ENCODE measurements around the gene RAET1G. TPM values are rescaled to one million over a fixed set of nuclear protein-coding genes. Genes with fewer than 3 reads are reported as not detected.
"Not testable (repeated sequence)": the region's sequence is repeated elsewhere in the genome, so short reads cannot be mapped to it uniquely, and the experiment has no call there.

RAET1G gene
- total RNA-seq, 4 donors from 2014 or later: 1.4 TPM; not detected in 3

GRCh38 chr6:149913085-149913484 lies 9.8 kb downstream of the RAET1G start:
- Histone ChIP-seq H3K36me3 (no peaks in the 10 kb centered on the region), H3K9me3 (no peaks in the 10 kb centered on the region), H3K27me3 (no peaks in the 10 kb centered on the region), H3K4me1 (no peaks in the 10 kb centered on the region), H3K4me3 (no peak overlapping the region), H3K27ac (no peak overlapping the region)
- intact Hi-C loops (cut with DNase I; ENCODE audit: low total_unique reads): no loop called here
- TF ChIP-seq, protein P1, sequence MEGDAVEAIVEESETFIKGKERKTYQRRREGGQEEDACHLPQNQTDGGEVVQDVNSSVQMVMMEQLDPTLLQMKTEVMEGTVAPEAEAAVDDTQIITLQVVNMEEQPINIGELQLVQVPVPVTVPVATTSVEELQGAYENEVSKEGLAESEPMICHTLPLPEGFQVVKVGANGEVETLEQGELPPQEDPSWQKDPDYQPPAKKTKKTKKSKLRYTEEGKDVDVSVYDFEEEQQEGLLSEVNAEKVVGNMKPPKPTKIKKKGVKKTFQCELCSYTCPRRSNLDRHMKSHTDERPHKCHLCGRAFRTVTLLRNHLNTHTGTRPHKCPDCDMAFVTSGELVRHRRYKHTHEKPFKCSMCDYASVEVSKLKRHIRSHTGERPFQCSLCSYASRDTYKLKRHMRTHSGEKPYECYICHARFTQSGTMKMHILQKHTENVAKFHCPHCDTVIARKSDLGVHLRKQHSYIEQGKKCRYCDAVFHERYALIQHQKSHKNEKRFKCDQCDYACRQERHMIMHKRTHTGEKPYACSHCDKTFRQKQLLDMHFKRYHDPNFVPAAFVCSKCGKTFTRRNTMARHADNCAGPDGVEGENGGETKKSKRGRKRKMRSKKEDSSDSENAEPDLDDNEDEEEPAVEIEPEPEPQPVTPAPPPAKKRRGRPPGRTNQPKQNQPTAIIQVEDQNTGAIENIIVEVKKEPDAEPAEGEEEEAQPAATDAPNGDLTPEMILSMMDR (IDR thresholded peaks at IDR 0.05): no peak
- no peak for TF ChIP-seq POLR2A (IDR thresholded peaks at IDR 0.05)
- DNase-seq: no peak

DNA sequence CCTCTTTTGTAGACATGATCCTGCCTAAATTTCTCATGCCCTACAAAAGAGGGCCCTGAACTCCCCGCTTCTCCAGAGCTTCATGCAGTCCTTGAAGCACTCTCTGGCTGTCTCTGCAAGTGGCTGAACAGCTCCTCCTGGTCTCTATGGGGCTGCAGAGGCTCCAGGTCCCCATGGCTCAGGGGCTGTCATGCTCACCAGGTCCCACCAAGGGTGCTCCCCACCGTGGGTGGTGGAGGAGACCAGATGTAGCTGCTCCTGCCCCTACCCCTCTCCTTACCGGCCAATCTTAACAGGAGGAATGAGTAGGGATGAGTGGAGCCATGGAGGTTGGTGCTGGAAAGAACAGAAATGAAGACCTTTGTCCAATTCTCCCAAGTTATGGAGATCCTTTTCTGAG lies 10.2 kb downstream of the RAET1G start:
- not testable (repeated sequence) for H3K27me3 ChIP-seq, DNase-seq

GRCh38 chr6:149910721-149911151 lies 12.2 kb downstream of the RAET1G start:
- Histone ChIP-seq H3K36me3 (no peaks in the 10 kb centered on the region), H3K4me3 (no peak overlapping the region), H3K27ac (no peak overlapping the region), H3K4me1 (no peaks in the 10 kb centered on the region), H3K9me3 (no peaks in the 10 kb centered on the region), H3K27me3 (no peaks in the 10 kb centered on the region)
- intact Hi-C loops (cut with DNase I; ENCODE audit: low total_unique reads): no loop called here
- DNase-seq: no peak
- TF ChIP-seq, protein P1 (IDR thresholded peaks at IDR 0.05): no peak
- no peak for TF ChIP-seq POLR2A (IDR thresholded peaks at IDR 0.05)

More for the DNA sequence above, 10.2 kb downstream of the RAET1G start:
- H3K36me3 ChIP-seq; H3K4me1 ChIP-seq; intact Hi-C loops (cut with DNase I; ENCODE audit: low total_unique reads); H3K4me3 ChIP-seq; H3K9me3 ChIP-seq; H3K27ac ChIP-seq: not testable (repeated sequence)

DNA sequence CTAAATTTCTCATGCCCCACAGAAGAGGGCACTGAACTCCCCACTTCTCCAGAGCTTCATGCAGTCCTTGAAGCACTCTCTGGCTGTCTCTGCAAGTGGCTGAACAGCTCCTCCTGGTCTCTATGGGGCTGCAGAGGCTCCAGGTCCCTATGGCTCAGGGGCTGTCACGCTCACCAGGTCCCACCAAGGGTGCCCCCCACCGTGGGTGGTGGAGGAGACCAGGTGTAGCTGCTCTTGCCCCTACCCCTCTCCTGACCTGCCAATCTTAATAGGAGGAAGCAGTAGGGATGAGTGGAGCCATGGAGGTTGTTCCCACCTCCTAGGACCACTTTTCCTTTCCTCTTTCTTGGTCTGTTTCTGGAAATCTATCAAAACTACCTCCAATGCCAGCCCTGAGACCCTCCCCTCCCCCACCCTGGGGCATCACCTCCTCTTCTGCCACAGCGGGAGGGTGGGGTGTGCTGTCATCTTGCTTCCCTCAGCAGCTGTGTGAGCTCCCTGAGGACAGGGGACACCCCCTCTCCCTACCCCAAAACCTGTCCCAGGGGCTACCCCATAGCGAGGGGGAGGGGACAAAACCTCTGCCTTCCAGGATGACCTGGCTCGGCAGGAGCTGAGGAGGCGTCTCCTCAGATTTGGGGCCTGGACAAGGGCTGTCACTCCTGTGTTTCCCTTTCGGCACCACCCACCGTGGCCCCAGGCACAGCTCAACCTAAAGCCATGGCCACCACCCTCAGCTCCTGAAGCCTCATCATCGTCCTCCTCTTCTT lies 13.0 kb downstream of the RAET1G start:
- no peak overlapping the region for H3K4me3 ChIP-seq
- no peaks in the 10 kb centered on the region for H3K27me3 ChIP-seq
- no peaks in the 10 kb centered on the region for H3K9me3 ChIP-seq
- H3K36me3 ChIP-seq: no peaks in the 10 kb centered on the region
- H3K4me1 ChIP-seq: no peaks in the 10 kb centered on the region
- intact Hi-C loops (cut with DNase I; ENCODE audit: low total_unique reads): no loop called here
- DNase-seq: no peak
- TF ChIP-seq POLR2A (IDR thresholded peaks at IDR 0.05): no peak
- TF ChIP-seq, protein P1 (IDR thresholded peaks at IDR 0.05): no peak
- no peak overlapping the region for H3K27ac ChIP-seq

DNA sequence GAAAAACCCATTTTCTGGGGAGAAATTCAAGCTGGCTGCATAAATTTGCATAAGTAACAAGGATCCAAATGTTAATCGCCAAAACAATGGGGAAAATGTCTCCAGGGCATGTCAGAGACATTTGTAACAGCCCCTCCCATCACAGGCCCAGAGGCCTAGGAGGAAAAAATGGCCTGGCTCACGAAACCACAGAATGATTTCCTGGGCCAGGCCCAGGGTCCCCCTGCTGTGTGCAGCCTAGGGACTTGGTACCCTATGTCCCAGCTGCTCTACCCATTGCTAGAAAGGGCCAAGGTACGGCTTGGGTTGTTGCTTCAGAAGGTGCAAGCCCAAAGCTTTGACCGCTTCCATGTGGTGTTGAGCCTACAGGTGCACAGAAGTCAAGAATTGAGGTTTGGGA lies 14.4 kb downstream of the RAET1G start:
- DNase-seq; H3K27ac ChIP-seq; intact Hi-C loops (cut with DNase I; ENCODE audit: low total_unique reads); H3K36me3 ChIP-seq; H3K4me3 ChIP-seq; H3K9me3 ChIP-seq; H3K4me1 ChIP-seq; H3K27me3 ChIP-seq: not testable (repeated sequence)

DNA sequence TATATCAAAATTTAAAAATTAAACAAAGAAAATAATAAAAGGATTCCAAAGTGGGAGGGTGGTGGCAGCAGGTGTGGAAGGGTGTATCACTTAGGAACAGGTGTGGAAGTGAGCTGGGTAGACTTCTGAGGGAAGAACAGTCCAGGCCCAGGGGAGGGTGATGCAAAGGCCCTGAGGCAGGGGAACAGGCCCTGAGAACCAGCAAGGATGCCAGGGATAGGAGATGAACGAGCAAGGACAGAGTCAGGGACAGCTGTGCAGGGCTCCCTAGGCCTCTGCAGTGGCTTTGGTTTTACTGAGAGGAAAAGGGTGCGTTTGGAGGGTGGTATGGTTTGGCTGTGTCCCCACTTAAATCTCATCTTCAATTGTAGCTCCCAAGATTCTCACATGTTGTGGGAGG lies 15.6 kb downstream of the RAET1G start:
- no peak overlapping the region for H3K27ac ChIP-seq
- no peak for DNase-seq
- intact Hi-C loops (cut with DNase I; ENCODE audit: low total_unique reads): no loop called here
- no peaks in the 10 kb centered on the region for H3K4me1 ChIP-seq
- no peaks in the 10 kb centered on the region for H3K27me3 ChIP-seq
- H3K4me3 ChIP-seq: no peak overlapping the region
- H3K9me3 ChIP-seq: no peaks in the 10 kb centered on the region
- no peaks in the 10 kb centered on the region for H3K36me3 ChIP-seq
- no peak for TF ChIP-seq POLR2A (IDR thresholded peaks at IDR 0.05)
- TF ChIP-seq, protein P1 (IDR thresholded peaks at IDR 0.05): no peak
